D341Med (cell line): Measurements from ENCODE around the gene DDX21.
"Not testable (repeated sequence)": the region's sequence is repeated elsewhere in the genome, so short reads cannot be mapped to it uniquely, and the experiment has no call there.

Experiments used
- DNase-seq: peaks from one replicate; pipeline ENCODE4 v3.0.0; 2012; ENCODE audit warnings: low spot score

Gene DDX21

DNA sequence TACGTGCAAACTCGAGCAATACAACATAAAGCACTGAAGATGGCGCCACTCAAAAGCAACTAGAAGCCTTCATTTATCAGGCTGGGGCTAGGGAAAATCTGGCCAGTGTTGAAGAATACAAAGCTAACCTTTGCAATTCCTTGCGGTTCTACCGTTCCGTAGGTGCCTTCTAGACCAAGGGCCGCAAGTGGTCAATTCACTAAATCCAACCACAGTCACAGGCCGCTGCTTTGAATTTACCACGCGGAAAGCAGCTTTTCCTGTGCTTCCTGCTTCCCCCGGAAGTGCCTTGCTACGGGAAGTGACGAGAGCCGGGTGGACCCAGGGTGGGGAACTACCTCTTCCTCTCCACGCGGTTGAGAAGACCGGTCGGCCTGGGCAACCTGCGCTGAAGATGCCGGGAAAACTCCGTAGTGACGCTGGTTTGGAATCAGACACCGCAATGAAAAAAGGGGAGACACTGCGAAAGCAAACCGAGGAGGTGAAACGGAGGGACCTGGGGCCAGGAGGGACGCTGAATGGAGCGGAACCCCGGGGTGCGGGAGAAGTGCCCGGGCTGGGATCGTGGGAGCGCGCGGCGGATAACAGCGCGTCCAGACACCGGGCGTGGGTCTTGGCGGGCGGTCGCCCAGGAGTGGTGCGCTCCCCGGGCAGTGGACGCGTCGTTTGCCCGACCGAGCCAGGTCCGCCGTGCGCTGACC lies at the start of gene DDX21:
TSS of gene DDX21 (plus strand) at position 339 of the 701 bp plus-strand sequence. CDS start at position 395, 56 bp downstream.
- DNase-seq = peak; percentile 86

GRCh38 chr10:68924593-68924992 lies 31.4 kb upstream of the DDX21 start:
- no peak for DNase-seq

- no peak for DNase-seq
Measured at GRCh38 chr10:68925489-68925888, 30.5 kb upstream of the DDX21 start.

GRCh38 chr10:68929157-68929556 lies 26.8 kb upstream of the DDX21 start:
- DNase-seq = not testable (repeated sequence)

DNA sequence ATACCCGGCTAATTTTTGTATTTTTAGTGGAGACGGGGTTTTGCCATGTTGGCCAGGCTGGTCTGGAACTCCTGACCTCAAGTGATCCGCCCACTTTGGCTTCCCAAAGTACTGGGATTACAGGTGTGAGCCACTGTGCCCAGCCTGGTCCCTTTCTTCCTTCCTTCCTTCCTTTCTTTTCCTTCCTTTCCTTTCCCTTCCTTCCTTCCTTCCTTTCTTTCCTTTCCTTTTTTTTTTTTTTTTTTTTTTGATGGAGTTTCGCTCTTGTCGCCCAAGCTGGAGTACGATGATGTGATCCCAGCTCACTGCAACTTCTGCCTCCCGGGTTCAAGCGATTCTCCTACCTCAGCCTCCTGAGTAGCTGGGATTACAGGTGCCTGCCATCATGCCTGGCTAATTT lies 26.1 kb upstream of the DDX21 start:
- not testable (repeated sequence) for DNase-seq

DNA sequence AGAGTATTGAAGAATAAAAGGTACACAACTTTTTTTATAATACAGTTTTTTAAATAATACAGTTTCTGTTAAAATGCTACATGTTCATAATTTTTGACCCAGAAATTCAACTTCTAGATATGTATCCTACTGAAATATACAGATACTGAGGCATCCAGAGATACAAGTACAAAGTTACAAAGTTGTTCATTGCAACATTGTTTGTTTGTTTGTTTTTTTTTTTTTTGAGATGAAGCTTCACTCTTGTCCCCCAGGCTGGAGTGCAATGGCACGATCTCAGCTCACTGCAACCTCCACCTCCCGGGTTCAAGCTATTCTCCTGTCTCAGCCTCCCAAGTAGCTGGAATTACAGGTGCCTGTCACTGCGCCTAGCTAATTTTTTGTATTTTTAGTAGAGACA lies 23.1 kb upstream of the DDX21 start:
- DNase-seq = not testable (repeated sequence)

- DNase-seq = no peak
Measured at GRCh38 chr10:68934994-68935393, 21.0 kb upstream of the DDX21 start.

GRCh38 chr10:68938117-68938516 lies 17.9 kb upstream of the DDX21 start:
- DNase-seq = no peak

DNA sequence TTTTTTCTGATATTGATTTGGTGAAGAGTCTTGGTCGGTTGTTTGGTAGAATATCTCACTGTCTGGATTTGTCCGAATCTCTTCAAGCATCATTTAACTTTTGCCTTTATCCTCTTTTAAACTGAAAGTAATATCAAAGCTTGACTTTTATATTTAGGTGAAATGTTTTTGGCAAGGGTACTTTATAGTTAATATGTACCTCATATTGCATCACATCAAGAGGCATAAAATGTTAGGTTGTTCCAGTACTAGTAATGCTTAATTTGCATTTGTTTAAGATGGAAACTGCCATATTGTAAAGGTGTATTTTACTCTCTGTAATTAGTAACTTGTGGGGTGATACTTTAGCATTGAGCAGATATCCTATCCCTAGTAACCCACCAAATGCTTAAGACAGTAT lies 17.1 kb upstream of the DDX21 start:
- DNase-seq = no peak

DNA sequence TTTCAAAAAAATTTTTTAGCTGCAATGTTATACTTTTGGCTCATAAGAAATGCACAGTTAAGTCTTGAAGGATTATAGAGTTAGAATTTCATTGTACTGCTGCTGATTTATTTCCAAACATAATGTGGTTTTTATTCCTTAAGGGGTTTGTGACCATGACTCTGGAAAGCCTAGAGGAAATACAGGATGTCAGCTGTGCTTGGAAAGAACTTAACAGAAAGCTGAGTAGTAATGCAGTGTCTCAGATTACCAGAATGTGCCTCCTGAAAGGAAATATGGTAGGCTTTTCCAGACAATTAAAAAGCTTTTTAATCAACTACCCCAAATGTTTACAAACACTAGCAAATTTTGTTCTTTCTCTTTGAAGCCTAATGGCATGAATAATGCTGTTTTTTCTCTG lies 15.1 kb upstream of the DDX21 start:
- DNase-seq = not testable (repeated sequence)

DNA sequence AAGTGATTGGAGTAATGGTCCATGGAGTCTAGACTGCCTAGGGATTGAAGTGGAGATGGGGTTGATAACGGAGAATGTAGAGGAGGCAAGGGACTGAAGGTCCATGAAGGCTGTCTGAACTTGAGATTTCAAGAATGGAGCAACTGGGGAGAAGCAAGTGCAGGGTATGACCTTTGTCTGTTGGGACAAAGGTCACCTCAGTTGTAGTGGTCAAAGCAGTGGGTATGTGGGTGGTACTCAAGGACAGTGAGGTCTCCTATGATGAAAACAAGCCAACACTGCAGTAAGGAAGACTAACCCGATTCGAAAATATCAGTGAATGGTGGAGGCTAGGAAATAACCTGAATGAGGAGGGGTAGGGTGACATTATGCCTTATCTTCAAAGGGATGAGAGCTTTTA lies 5.4 kb upstream of the DDX21 start:
- no peak for DNase-seq

GRCh38 chr10:68954904-68955303 lies 1.1 kb upstream of the DDX21 start:
- no peak for DNase-seq

DNA sequence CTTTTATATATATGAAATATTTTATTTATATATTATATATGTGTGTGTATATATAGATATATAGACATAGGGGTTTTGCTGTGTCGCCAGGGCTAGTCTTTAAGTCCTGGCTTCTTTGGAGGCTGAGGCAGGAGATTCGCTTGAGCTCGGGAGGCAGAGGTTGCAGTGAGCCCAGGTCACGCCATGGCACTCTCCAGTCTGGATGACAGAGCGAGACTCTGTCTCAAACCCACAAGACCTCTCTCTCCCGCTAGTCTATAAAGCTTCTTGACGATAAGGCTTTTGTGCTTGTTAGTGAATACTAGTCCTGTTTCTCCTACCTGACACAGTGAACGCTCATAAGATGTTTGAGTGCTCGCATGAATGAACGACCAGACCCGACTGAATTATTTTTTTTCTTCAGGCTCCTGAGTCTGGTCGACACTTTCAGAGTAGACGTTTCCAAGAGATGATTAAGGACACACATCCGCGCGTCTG lies 577 bp upstream of the DDX21 start:
- no peak for DNase-seq

DNA sequence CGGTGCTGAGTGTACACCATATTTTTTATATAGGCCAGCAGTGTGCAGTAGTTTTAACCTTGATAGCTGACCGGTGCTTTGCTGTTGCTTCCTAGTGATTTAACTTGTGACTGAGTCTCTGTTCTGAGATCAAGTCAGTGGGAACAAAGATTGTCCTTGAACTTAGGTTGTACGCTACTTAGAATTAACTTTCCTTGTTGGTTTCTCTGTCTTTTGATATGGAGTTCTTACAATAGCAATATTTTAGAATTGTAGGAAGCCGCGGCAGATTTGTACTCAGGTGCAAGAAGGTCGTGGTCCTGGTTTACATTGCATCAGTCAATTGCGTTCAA lies 1.3 kb downstream of the DDX21 start:
- DNase-seq = no peak

- no peak for DNase-seq
Measured at GRCh38 chr10:68957654-68958053, 1.7 kb downstream of the DDX21 start.

DNA sequence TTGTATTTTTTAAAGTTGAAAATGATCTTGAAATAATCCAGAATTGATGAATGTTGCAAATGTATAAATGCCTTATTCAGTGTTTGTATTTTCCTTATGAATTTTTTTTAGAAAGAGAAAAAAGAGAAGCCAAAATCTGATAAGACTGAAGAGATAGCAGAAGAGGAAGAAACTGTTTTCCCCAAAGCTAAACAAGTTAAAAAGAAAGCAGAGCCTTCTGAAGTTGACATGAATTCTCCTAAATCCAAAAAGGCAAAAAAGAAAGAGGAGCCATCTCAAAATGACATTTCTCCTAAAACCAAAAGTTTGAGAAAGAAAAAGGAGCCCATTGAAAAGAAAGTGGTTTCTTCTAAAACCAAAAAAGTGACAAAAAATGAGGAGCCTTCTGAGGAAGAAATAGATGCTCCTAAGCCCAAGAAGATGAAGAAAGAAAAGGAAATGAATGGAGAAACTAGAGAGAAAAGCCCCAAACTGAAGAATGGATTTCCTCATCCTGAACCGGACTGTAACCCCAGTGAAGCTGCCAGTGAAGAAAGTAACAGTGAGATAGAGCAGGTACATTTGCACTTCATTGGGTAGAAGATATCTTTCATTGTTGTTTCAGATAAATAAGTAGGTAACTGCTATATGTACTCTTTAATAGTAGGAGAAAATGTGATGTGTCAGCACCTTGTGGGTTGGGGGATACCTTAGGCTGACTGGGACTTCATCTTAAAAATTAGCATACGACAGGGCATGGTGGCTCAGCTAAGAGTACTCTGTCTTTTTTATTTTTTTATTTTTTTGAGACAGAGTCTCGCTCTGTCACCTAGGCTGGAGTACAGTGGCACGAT lies 3.9 kb downstream of the DDX21 start:
- DNase-seq = no peak

GRCh38 chr10:68963151-68963550 lies 7.2 kb downstream of the DDX21 start:
- DNase-seq = no peak

GRCh38 chr10:68973975-68974374 lies 18.0 kb downstream of the DDX21 start:
- DNase-seq = no peak

DNA sequence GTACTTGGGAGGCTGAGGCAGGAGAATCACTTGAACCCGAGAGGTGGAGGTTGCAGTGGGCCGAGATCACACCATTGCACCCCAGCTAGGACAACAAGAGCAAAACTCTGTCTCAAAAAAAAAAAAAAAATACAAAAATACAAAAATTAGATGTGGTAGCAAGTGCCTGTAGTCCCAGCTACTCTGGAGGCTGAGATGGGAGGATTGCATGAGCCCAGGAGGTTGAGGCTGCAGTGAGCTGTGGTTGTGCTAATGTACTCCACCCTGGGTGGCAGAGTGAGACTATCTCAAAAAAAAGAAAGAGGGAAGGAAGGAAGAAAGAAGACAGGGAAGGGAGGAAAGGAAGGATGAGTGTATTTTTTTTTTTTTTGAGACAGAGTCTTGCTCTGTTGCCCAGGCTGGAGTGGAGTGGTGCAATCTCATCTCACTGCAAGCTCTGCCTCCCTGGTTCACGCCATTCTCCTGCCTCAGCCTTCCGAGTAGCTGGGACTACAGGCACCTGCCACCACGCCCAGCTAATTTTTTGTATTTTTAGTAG lies 20.0 kb downstream of the DDX21 start:
- not testable (repeated sequence) for DNase-seq

GRCh38 chr10:68979738-68980137 lies 23.8 kb downstream of the DDX21 start:
- not testable (repeated sequence) for DNase-seq

GRCh38 chr10:68981074-68981473 lies 25.1 kb downstream of the DDX21 start:
- no peak for DNase-seq

- DNase-seq = no peak
Measured at GRCh38 chr10:68982389-68982788, 26.4 kb downstream of the DDX21 start.

- no peak for DNase-seq
Measured at GRCh38 chr10:68987611-68988010, 31.6 kb downstream of the DDX21 start.
